ENCODE results near the gene CEP85L. TPM values are rescaled to one million over a fixed set of nuclear protein-coding genes. Genes with fewer than 3 reads are reported as not detected.

Gene CEP85L
- total and polyA plus RNA-seq, 2 of the 4 experiments (the other 2 are of a cell fraction): 2.3 to 25.6 TPM

DNA sequence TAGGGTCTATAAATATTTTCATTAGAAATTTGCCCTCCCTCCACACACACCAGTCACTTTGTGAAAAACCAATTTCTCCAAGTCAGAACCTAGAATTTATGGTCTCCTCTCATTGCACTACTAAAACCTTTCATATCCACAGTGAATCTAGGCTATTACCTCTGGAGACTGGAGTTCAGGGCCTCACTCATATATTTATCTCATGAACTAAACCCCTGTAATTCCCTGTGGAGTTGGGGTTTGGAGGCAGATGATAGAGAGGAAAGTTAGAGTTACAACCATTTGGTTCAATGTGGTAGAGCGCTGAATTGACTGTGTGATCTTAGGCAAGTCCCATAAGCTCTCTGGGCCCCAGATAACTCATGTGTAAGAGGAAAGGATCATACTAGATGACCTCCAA, 18.2 kb upstream of the CEP85L start:
- no peak overlapping the region for H3K27ac ChIP-seq (ENCODE audit: insufficient read depth, low read length)
- no peak overlapping the region for H2BK15ac ChIP-seq (ENCODE audit: low read depth, low read length)
- 0 out of 2 replicates have a peak overlapping the region, but pooled peaks have one; percentile 18 for H3K23ac ChIP-seq (ENCODE audit: low read depth, low read length)
- H3K79me1 ChIP-seq (ENCODE audit: low read depth in 1 of 2, low read length in 2 of 2): no peaks in the 10 kb centered on the region; a peak in 1 of 4 replicates
- H2AFZ ChIP-seq (replicated peaks; ENCODE audit: low read length, poor library complexity): no peak overlapping the region
- H3K36me3 ChIP-seq (ENCODE audit: control insufficient read depth, insufficient read depth, low read length): no peaks in the 10 kb centered on the region
- H3K27me3 ChIP-seq (ENCODE audit: control insufficient read depth, insufficient read depth, low read length): no peaks in the 10 kb centered on the region
- in situ Hi-C loops (cut with MboI; ENCODE audit: low sequenced_read_pairs) (no loop called here), intact Hi-C loops (cut with micrococcal nuclease) (loop anchor here (5.0 kb wide), 1 partner anchor 38 kb away; no protein-coding TSS in a partner anchor), dilution Hi-C loops (cut with HindIII; ENCODE audit: low sequenced_read_pairs, unreplicated experiment) (no loop called here)
- peak overlapping the region; percentile 70 for H3K18ac ChIP-seq (ENCODE audit: low read depth, low read length)
- H2AK5ac ChIP-seq (ENCODE audit: low read depth, low read length): no peak overlapping the region
- TF ChIP-seq BHLHE40 (IDR thresholded peaks at IDR 0.05; ENCODE audit: low read depth, low read length) (no peak), CEBPB (IDR thresholded peaks at IDR 0.05; ENCODE audit: low read depth, low read length) (no peak), MAZ (IDR thresholded peaks at IDR 0.05; ENCODE audit: borderline replicate concordance, low read depth, low read length) (no peak), RFX5 (IDR thresholded peaks at IDR 0.05; ENCODE audit: low read depth, low read length) (no peak), RAD21 (IDR thresholded peaks at IDR 0.05; ENCODE audit: low read length) (no peak), SMC3 (IDR thresholded peaks at IDR 0.05; ENCODE audit: low read depth, low read length) (no peak), FOS (IDR thresholded peaks at IDR 0.05; ENCODE audit: low read depth, low read length) (no peak), RCOR1 (IDR thresholded peaks at IDR 0.05; ENCODE audit: insufficient replicate concordance, low read length) (no peak), POLR2A (IDR thresholded peaks at IDR 0.05; ENCODE audit: low read depth, low read length) (no peak), MXI1 (IDR thresholded peaks at IDR 0.05; ENCODE audit: borderline replicate concordance, low read depth, low read length) (no peak), MAFK (IDR thresholded peaks at IDR 0.05; ENCODE audit: low read depth, low read length) (no peak)
- TF ChIP-seq, protein P1, sequence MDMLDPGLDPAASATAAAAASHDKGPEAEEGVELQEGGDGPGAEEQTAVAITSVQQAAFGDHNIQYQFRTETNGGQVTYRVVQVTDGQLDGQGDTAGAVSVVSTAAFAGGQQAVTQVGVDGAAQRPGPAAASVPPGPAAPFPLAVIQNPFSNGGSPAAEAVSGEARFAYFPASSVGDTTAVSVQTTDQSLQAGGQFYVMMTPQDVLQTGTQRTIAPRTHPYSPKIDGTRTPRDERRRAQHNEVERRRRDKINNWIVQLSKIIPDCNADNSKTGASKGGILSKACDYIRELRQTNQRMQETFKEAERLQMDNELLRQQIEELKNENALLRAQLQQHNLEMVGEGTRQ (IDR thresholded peaks at IDR 0.05; ENCODE audit: low read depth, low read length): no peak
- TF ChIP-seq, protein P2, sequence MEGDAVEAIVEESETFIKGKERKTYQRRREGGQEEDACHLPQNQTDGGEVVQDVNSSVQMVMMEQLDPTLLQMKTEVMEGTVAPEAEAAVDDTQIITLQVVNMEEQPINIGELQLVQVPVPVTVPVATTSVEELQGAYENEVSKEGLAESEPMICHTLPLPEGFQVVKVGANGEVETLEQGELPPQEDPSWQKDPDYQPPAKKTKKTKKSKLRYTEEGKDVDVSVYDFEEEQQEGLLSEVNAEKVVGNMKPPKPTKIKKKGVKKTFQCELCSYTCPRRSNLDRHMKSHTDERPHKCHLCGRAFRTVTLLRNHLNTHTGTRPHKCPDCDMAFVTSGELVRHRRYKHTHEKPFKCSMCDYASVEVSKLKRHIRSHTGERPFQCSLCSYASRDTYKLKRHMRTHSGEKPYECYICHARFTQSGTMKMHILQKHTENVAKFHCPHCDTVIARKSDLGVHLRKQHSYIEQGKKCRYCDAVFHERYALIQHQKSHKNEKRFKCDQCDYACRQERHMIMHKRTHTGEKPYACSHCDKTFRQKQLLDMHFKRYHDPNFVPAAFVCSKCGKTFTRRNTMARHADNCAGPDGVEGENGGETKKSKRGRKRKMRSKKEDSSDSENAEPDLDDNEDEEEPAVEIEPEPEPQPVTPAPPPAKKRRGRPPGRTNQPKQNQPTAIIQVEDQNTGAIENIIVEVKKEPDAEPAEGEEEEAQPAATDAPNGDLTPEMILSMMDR (conservative IDR thresholded peaks at IDR 0.05; ENCODE audit: low read depth, low read length): no peak
- DNase-seq (no peak), ATAC-seq (ENCODE audit: low read depth) (no peak)
- WGBS, 2 experiments (ENCODE audit: extremely low coverage in 2 of 2, insufficient read length in 1 of 2): no CpG with 5 or more reads among the region's 1 CpG
- no peak overlapping the region for H2BK5ac ChIP-seq (ENCODE audit: low read depth, low read length, poor library complexity, severe bottlenecking)
- 0 out of 2 replicates have a peak, but pooled peaks cover 3% of the 10 kb centered on the region for H4K20me1 ChIP-seq (ENCODE audit: insufficient read depth, low read length)
- peak overlapping the region; percentile 78 for H4K5ac ChIP-seq (ENCODE audit: low read depth, low read length)
- H3K4me2 ChIP-seq (ENCODE audit: low read depth, low read length): no peak overlapping the region
- no peak overlapping the region for H3K9ac ChIP-seq (ENCODE audit: low read depth, low read length)
- no peak overlapping the region for H2AK9ac ChIP-seq (replicated peaks; ENCODE audit: low read depth, low read length, poor library complexity)
- ChIA-PET POLR2A (ENCODE audit: unreplicated experiment) (no interaction called here), CTCF (no interaction called here)
- H3K56ac ChIP-seq (ENCODE audit: extremely low read depth, insufficient read depth, low read length): no peak overlapping the region
- H4K8ac ChIP-seq (ENCODE audit: low read depth in 2 of 2, low read length in 2 of 2): no peak overlapping the region; a peak in 1 of 4 replicates
- H4K91ac ChIP-seq (ENCODE audit: insufficient read depth, low read depth, low read length): no peak overlapping the region
- H3K4me3 ChIP-seq (ENCODE audit: insufficient read depth, low read depth, low read length): no peak overlapping the region
- 0 out of 2 replicates have a peak overlapping the region, but pooled peaks have one; percentile 36 for H3K14ac ChIP-seq (replicated peaks; ENCODE audit: low read depth, low read length)
- H3K4me1 ChIP-seq (ENCODE audit: control insufficient read depth, insufficient read depth, low read length): peaks cover 9% of the 10 kb centered on the region
- peak overlapping the region; percentile 51; the same call in 1 of the 2 replicates for H2BK120ac ChIP-seq (ENCODE audit: low read depth, low read length)
- 0 out of 2 replicates have a peak overlapping the region, but pooled peaks have one; percentile 17 for H3K4ac ChIP-seq (ENCODE audit: low read depth, low read length)
- H3K9me1 ChIP-seq (ENCODE audit: insufficient read depth, low read length): peaks cover 3% of the 10 kb centered on the region; the same call in 1 of the 2 replicates
- BruUV-seq (replicated peaks): no TSS peak
- peak overlapping the region; percentile 59 for H2BK20ac ChIP-seq (ENCODE audit: low read depth, low read length)
- H3K9me3 ChIP-seq (ENCODE audit: control insufficient read depth, insufficient read depth, low read length): no peaks in the 10 kb centered on the region
